Aorta (tissue), 5 donors: Measurements from ENCODE around the gene ARMH3. TPM values are rescaled to one million over a fixed set of nuclear protein-coding genes. Genes with fewer than 3 reads are reported as not detected.

Experiments
- ATAC-seq: fragments of 200-7000 bp; cut with Tn5 transposase; one replicate; pipeline ENCODE4 v1.9.1; 2022; ENCODE audit warnings: moderate library complexity; ENCODE audit not compliant: low FRiP score
- DNase-seq, 2 donors: peaks; one replicate each; pipeline ENCODE4 v3.0.0-alpha.2; 2020
- H3K27ac ChIP-seq, 2 donors: one replicate each; pipeline ENCODE4 v1.5.1; 2013; ENCODE audit warnings: low read length in 2 of 2, mild to moderate bottlenecking in 2 of 2, moderate library complexity in 2 of 2, control low read depth in 1 of 2, inconsistent platforms in 1 of 2, low read depth in 1 of 2
- H3K27me3 ChIP-seq, 2 donors: one replicate each; pipeline ENCODE4 v1.6.1; 2013; ENCODE audit warnings: control low read depth in 1 of 2, low read length in 1 of 2, mild to moderate bottlenecking in 1 of 2, moderate library complexity in 1 of 2; ENCODE audit not compliant: insufficient read depth in 2 of 2, control insufficient read depth in 1 of 2
- H3K36me3 ChIP-seq, 2 donors: one replicate each; pipeline ENCODE4 v1.6.1; 2013; ENCODE audit warnings: control low read depth in 1 of 2, low read length in 1 of 2, mild to moderate bottlenecking in 1 of 2; ENCODE audit not compliant: insufficient read depth in 2 of 2, control insufficient read depth in 1 of 2
- H3K4me1 ChIP-seq, 2 donors: one replicate each; pipeline ENCODE4 v1.6.1; 2013; ENCODE audit warnings: low read length in 2 of 2, control low read depth in 1 of 2, mild to moderate bottlenecking in 1 of 2, moderate library complexity in 1 of 2; ENCODE audit not compliant: insufficient read depth in 2 of 2, control insufficient read depth in 1 of 2
- H3K4me3 ChIP-seq, 2 donors: one replicate each; pipeline ENCODE4 v1.5.1; 2013; ENCODE audit warnings: low read length in 2 of 2, control low read depth in 1 of 2, mild to moderate bottlenecking in 1 of 2
- H3K9me3 ChIP-seq: one replicate; pipeline ENCODE4 v1.6.1; 2013; ENCODE audit warnings: mild to moderate bottlenecking, low read length; ENCODE audit not compliant: control insufficient read depth
- WGBS, 2 donors: extraction: QIAGEN DNeasy Blood & Tissue Kit; methylation state at CpG; one replicate each; pipeline ENCODE4 v1.1.7; 2013; 5-methylcytosine and 5-hydroxymethylcytosine counted together
- intact Hi-C, 2 donors: fragments of 100-400 bp; cut with DNase I; formaldehyde crosslinking; loops; one replicate each; pipeline versions ENCODE4 v1.14.2 to v1.15.0; 2022
- polyA plus RNA-seq, 2 donors: library from polyadenylated mRNA; stranded (reverse); fragments of 200-250 nt; gene quantifications; one replicate each; pipeline ENCODE4 v1.2.3, GENCODE V29; 2013
- total RNA-seq, 2 donors: library from RNA; stranded (reverse); fragmentation: NEBNext Ultra II Directional; extraction: Animal tissue kit (Norgen Biotek cat#: 25700); gene quantifications; one replicate each; pipeline ENCODE4 v1.2.1, GENCODE V29; 2021
- donor health status: healthy with polysubstance abuse.
- donor health status: Bipolar disorder and iron deficiency.
- donor health status: DM: no; HTN: no; CAD: no.
- donor health status: DM: no; HTN: no; CAD: no.
- donor health status: DM: yes; HTN: yes; CAD: no.

Gene ARMH3
- total and polyA plus RNA-seq, 4 donors = 8.6 to 26.9 (median 17.2) TPM

GRCh38 chr10:102072673-102073527 is 16.9 kb upstream of the ARMH3 start:
- 77 to 86% methylated on average over 4 of the region's 4 CpGs for WGBS, 2 donors
- H3K36me3 ChIP-seq = no peaks in the 10 kb centered on the region
- DNase-seq = peak; percentile 87 to 91
- H3K27me3 ChIP-seq = no peaks in the 10 kb centered on the region
- no peaks in the 10 kb centered on the region for H3K9me3 ChIP-seq
- intact Hi-C loops = no loop called here
- ATAC-seq = peak; percentile 74
- H3K4me3 ChIP-seq = no peak overlapping the region
- H3K4me1 ChIP-seq = no peaks in the 10 kb centered on the region
- H3K27ac ChIP-seq = no peak overlapping the region

GRCh38 chr10:102069071-102069470 is 13.1 kb upstream of the ARMH3 start:
- intact Hi-C loops = no loop called here
- Histone ChIP-seq H3K9me3 (no peaks in the 10 kb centered on the region), H3K36me3 (no peaks in the 10 kb centered on the region), H3K27me3 (no peaks in the 10 kb centered on the region), H3K4me3 (no peak overlapping the region), H3K27ac (no peak overlapping the region), H3K4me1 (peaks cover 0 to 3% of the 10 kb centered on the region in 2 donors)
- DNase-seq (peak in 1 of 2 donors; percentile 38), ATAC-seq (no peak)

DNA sequence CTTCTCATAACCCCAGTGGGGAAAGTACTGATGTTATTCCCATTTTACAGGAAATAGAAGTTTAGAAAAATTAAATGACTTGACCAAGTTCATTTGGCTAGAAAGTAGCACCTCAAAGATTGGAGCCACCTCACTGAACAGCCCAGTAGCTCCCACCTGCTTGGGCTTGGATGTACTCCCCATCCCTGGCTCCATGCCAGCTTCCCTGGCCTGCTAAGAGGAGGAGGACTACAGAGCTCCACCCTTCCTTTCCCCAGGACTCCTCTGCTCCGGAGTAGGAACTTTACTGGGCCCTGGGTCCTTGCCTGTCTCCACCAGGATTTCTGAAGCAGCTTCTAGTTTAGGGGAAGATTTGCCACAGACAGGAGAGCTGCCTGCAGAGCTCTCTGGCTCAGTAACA is 12.2 kb upstream of the ARMH3 start:
- H3K27me3 ChIP-seq = no peaks in the 10 kb centered on the region
- ATAC-seq (no peak), DNase-seq (peak in 1 of 2 donors; percentile 74)
- H3K9me3 ChIP-seq = no peaks in the 10 kb centered on the region
- H3K27ac ChIP-seq = no peak overlapping the region
- 52 to 63% methylated on average over 1 of the region's 1 CpG for WGBS, 2 donors
- H3K4me1 ChIP-seq = peaks cover 0 to 3% of the 10 kb centered on the region in 2 donors
- no peak overlapping the region for H3K4me3 ChIP-seq
- intact Hi-C loops = no loop called here
- H3K36me3 ChIP-seq = no peaks in the 10 kb centered on the region

- Histone ChIP-seq H3K36me3 (no peaks in the 10 kb centered on the region), H3K27me3 (no peaks in the 10 kb centered on the region), H3K9me3 (no peaks in the 10 kb centered on the region), H3K4me3 (no peak overlapping the region), H3K27ac (no peak overlapping the region), H3K4me1 (peaks cover 0 to 3% of the 10 kb centered on the region in 2 donors)
- ATAC-seq = no peak
- 86% methylated on average over 18 of the region's 18 CpGs for WGBS, 2 donors
- DNase-seq = peak in 1 of 2 donors; percentile 73
- intact Hi-C loops = no loop called here
Observed at GRCh38 chr10:102067091-102067916, 11.3 kb upstream of the ARMH3 start.

DNA sequence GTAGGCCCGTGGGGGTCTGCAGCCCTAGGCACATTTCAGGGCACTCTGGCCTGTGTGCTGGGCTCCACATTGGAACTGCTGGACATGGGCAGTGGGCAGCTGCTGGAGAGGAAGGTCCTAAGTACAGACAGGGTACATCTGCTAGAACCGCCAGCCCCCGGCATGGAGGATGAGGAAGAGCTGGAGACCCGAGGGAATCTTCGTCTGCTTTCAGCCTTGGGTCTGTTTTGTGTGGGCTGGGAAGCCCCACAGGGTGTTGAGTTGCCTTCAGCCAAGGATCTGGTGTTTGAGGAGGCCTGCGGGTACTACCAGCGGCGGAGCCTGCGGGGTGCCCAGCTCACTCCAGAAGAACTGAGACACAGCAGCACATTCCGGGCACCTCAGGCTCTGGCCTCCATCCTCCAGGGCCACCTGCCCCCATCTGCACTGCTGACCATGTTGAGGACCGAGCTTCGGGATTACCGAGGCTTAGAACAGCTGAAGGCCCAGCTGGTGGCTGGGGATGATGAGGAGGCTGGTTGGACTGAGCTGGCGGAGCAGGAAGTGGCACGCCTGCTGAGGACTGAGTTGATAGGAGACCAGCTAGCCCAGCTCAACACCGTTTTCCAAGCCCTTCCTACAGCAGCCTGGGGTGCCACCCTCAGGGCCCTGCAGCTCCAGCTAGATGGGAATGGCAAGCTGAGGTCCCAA is 10.6 kb upstream of the ARMH3 start:
- ATAC-seq = no peak
- H3K27me3 ChIP-seq = no peaks in the 10 kb centered on the region
- H3K4me3 ChIP-seq = peak overlapping the region in 1 of 2 donors; percentile 68
- no peaks in the 10 kb centered on the region for H3K9me3 ChIP-seq
- peaks cover 0 to 3% of the 10 kb centered on the region in 2 donors for H3K4me1 ChIP-seq
- intact Hi-C loops = no loop called here
- 81 to 83% methylated on average over 16 of the region's 16 CpGs for WGBS, 2 donors
- H3K27ac ChIP-seq = peak overlapping the region in 1 of 2 donors; percentile 42
- H3K36me3 ChIP-seq = no peaks in the 10 kb centered on the region
- DNase-seq = peak; percentile 45 to 48

DNA sequence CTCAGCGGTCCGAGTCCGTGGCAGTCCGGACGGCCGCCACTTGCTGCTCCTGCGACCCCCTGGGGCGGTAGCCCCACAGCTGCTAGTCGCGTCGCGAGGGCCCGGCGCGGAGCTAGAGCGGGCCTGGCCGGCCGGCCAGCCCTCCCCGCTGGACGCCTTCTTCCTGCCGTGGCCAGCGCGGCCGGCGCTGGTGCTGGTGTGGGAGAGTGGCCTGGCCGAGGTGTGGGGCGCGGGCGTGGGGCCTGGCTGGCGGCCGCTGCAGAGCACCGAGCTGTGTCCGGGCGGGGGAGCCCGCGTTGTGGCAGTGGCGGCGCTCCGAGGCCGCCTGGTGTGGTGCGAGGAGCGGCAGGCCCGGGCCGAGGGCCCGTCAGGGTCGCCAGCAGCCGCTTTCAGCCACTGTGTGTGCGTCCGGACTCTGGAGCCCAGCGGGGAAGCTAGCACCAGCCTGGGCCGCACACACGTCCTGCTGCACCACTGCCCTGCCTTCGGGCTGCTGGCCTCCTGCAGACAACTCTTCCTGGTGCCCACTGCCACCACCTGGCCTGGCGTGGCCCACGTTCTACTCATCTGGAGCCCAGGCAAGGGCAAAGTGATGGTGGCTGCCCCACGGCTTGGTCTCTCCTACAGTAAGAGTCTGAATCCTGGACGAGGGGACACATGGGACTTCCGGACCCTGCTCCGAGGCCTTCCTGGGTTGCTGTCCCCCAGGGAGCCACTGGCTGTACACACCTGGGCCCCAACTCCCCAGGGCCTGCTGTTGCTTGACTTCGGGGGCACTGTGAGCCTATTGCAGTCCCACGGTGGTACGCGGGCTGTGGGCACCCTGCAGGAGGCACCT is 9.8 kb upstream of the ARMH3 start:
- DNase-seq (peak; percentile 51 to 82), ATAC-seq (peak; percentile 45)
- WGBS, 2 donors = 6% methylated on average over 54 to 63 of the region's 63 CpGs
- H3K27me3 ChIP-seq = no peaks in the 10 kb centered on the region
- peak overlapping the region; percentile 67 to 68 for H3K4me3 ChIP-seq
- H3K36me3 ChIP-seq = no peaks in the 10 kb centered on the region
- peaks cover 0 to 3% of the 10 kb centered on the region in 2 donors for H3K4me1 ChIP-seq
- no peaks in the 10 kb centered on the region for H3K9me3 ChIP-seq
- intact Hi-C loops = loop anchor here in 1 of 2 donors (1.0 kb wide), 1 partner anchor 9 kb away; the partner anchor contains the start of gene ARMH3
- H3K27ac ChIP-seq = peak overlapping the region; percentile 19 to 42

GRCh38 chr10:102064868-102065560 is 9.0 kb upstream of the ARMH3 start, which contains the start of gene HPS6:
Gene HPS6 (plus strand): TSS chr10:102065349. CDS start chr10:102065475, 126 bp downstream.
- DNase-seq (peak; percentile 95 to 97), ATAC-seq (peak; percentile 96)
- H3K27me3 ChIP-seq = no peaks in the 10 kb centered on the region
- intact Hi-C loops = loop anchor here in 1 of 2 donors (1.0 kb wide), 1 partner anchor 9 kb away; the partner anchor contains the start of gene ARMH3
- H3K4me3 ChIP-seq = peak within 1 kb of the TSS; percentile 67 to 68
- H3K4me1 ChIP-seq = peaks cover 0 to 3% of the 10 kb centered on the region in 2 donors
- no peaks in the 10 kb centered on the region for H3K36me3 ChIP-seq
- WGBS, 2 donors = 2% methylated on average over 48 to 61 of the region's 61 CpGs
- H3K27ac ChIP-seq = peak within 1 kb of the TSS; percentile 19 to 42
- H3K9me3 ChIP-seq = no peaks in the 10 kb centered on the region
